WTC11 (cell line): ENCODE measurements around the gene ASTN1. TPM values are rescaled to one million over a fixed set of nuclear protein-coding genes. Genes with fewer than 3 reads are reported as not detected.

Experiments used
- ATAC-seq: fragments of 200-7000 bp; cut with Tn5 transposase; 2 replicates; pipeline ENCODE4 v1.10.0; 2021; ENCODE audit warnings: mild to moderate bottlenecking, moderate library complexity
- CTCF ChIA-PET: fragments of 300-600 bp; sonication (Branson Sonifier 250); formaldehyde crosslinking; loops from one replicate; lab custom pipeline; 2021; ENCODE audit warnings: antibody characterized with exemption; lab: Charles Lee
- POLR2A ChIA-PET: fragments of 350-600 bp; sonication (Branson Sonifier 250); formaldehyde crosslinking; loops from one replicate; lab custom pipeline; 2021; ENCODE audit warnings: antibody characterized with exemption; lab: Charles Lee
- DNase-seq: peaks from one replicate; pipeline ENCODE4 v3.0.0; 2021; ENCODE audit warnings: low spot score
- H3K27ac Mint-ChIP-seq: 2 replicates; pipeline ENCODE4 v1.8.0; 2021; ENCODE audit warnings: mixed read lengths
- H3K27me3 Mint-ChIP-seq: 2 replicates; pipeline ENCODE4 v1.8.0; 2021; ENCODE audit warnings: low read depth, mild to moderate bottlenecking, moderate library complexity, mixed read lengths
- H3K36me3 Mint-ChIP-seq: 2 replicates; pipeline ENCODE4 v1.8.0; 2021; ENCODE audit warnings: mixed read lengths
- H3K4me1 Mint-ChIP-seq: 2 replicates; pipeline ENCODE4 v1.8.0; 2022; ENCODE audit warnings: mixed read lengths
- H3K4me3 Mint-ChIP-seq: 2 replicates; pipeline ENCODE4 v1.8.0; 2021; ENCODE audit warnings: mild to moderate bottlenecking, moderate library complexity, mixed read lengths
- H3K9me3 Mint-ChIP-seq: 2 replicates; pipeline ENCODE4 v1.8.0; 2021; ENCODE audit warnings: mixed read lengths
- AFF4 ChIP-seq: sonication (generic); formaldehyde crosslinking; IDR thresholded peaks from 2 replicates; pipeline ENCODE4 v1.8.1; 2023; ENCODE audit warnings: mild to moderate bottlenecking, missing genetic modification reagents, borderline replicate concordance
- ARID4B ChIP-seq: sonication (generic); formaldehyde crosslinking; IDR thresholded peaks from 2 replicates; pipeline ENCODE4 v1.8.0; 2023; ENCODE audit warnings: missing genetic modification reagents, mild to moderate bottlenecking, borderline replicate concordance
- ATF1 ChIP-seq: sonication (generic); formaldehyde crosslinking; IDR thresholded peaks from 2 replicates; pipeline ENCODE4 v1.8.1; 2023; ENCODE audit warnings: mild to moderate bottlenecking, moderate library complexity, missing genetic modification reagents
- ESRRA ChIP-seq: sonication (generic); formaldehyde crosslinking; IDR thresholded peaks from 2 replicates; pipeline ENCODE4 v1.8.1; 2022; ENCODE audit warnings: mild to moderate bottlenecking, missing genetic modification reagents, borderline replicate concordance
- JAZF1 ChIP-seq: fragments of 250-450 bp; sonication (Bioruptor Pico); IDR thresholded peaks from 2 replicates; pipeline ENCODE4 v1.9.0; 2021; ENCODE audit warnings: moderate library complexity, mild to moderate bottlenecking, inconsistent platforms
- MAX ChIP-seq: sonication (generic); formaldehyde crosslinking; IDR thresholded peaks from 2 replicates; pipeline ENCODE4 v1.8.0; 2022; ENCODE audit warnings: mild to moderate bottlenecking, missing genetic modification reagents
- NFATC4 ChIP-seq: fragments of 250-450 bp; sonication (Bioruptor Pico); IDR thresholded peaks from 2 replicates; pipeline ENCODE4 v1.9.0; 2021; ENCODE audit warnings: mild to moderate bottlenecking
- RELA ChIP-seq: sonication (generic); formaldehyde crosslinking; IDR thresholded peaks from 2 replicates; pipeline ENCODE4 v1.8.1; 2022; ENCODE audit warnings: missing genetic modification reagents, mild to moderate bottlenecking, borderline replicate concordance
- SMAD3 ChIP-seq: sonication (generic); formaldehyde crosslinking; IDR thresholded peaks from 2 replicates; pipeline ENCODE4 v1.8.0; 2022; ENCODE audit warnings: missing genetic modification reagents, mild to moderate bottlenecking, borderline replicate concordance
- SMAD4 ChIP-seq: sonication (generic); formaldehyde crosslinking; IDR thresholded peaks from 2 replicates; pipeline ENCODE4 v1.8.0; 2022; ENCODE audit warnings: mild to moderate bottlenecking, missing genetic modification reagents
- SP1 ChIP-seq: sonication (generic); formaldehyde crosslinking; conservative IDR thresholded peaks from 2 replicates; pipeline ENCODE4 v1.8.1; 2022; ENCODE audit warnings: missing genetic modification reagents
- ZBTB43 ChIP-seq: sonication (generic); formaldehyde crosslinking; IDR thresholded peaks from 2 replicates; pipeline ENCODE4 v1.8.1; 2023; ENCODE audit warnings: mild to moderate bottlenecking, missing genetic modification reagents
- ZNF219 ChIP-seq: sonication (generic); formaldehyde crosslinking; IDR thresholded peaks from 2 replicates; pipeline ENCODE4 v1.8.0; 2023; ENCODE audit warnings: missing genetic modification reagents, mild to moderate bottlenecking, borderline replicate concordance
- total RNA-seq: library from RNA; stranded (reverse); gene quantifications from 3 replicates; pipeline ENCODE4 v1.2.3, GENCODE V29; 2021
- TF ChIP-seq, protein P1 (sequence below): fragments of 200-600 bp; IDR thresholded peaks from 2 replicates; pipeline ENCODE4 v1.8.0; 2022; ENCODE audit warnings: antibody characterized with exemption
- TF ChIP-seq, protein P2 (sequence below): fragments of 250-450 bp; sonication (Bioruptor Pico); IDR thresholded peaks from 2 replicates; pipeline ENCODE4 v2.1.2; 2022; ENCODE audit warnings: mild to moderate bottlenecking, moderate library complexity

The ASTN1 gene
- total RNA-seq, 1 experiment from 2014 or later, result 3.4 TPM

DNA sequence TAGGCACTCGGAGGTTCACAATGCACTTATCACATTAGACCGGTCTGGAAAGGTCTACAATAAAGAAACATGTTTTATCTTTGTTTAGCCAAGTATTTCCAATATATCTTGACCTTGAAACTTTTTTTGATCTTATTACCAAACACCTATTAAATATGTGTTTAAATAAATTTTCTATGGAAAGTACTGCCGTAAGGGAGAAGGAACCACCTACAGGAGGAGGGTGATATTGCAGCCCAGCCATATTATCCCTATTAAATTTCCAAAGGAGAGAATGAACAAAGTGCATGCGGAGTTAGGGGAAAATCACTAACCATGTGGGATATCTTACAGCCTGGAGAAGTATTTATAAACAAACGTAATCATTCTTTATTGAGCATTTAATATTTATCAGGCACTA is 20.7 kb upstream of the ASTN1 start:
- ATAC-seq (no peak), DNase-seq (peak; percentile 42)
- ChIA-PET CTCF (interaction anchor here (0.6 to 1.0 kb wide), 2 partner anchors 282 to 287 kb away, joined by 3 read pairs; no protein-coding TSS in a partner anchor), POLR2A (no interaction called here)
- peaks cover 12% of the 10 kb centered on the region for H3K4me1 Mint-ChIP-seq
- H3K36me3 Mint-ChIP-seq, result no peaks in the 10 kb centered on the region
- no peak overlapping the region for H3K4me3 Mint-ChIP-seq
- 0 out of 2 replicates have a peak, but pooled peaks cover 3% of the 10 kb centered on the region for H3K9me3 Mint-ChIP-seq
- peaks cover 21% of the 10 kb centered on the region for H3K27me3 Mint-ChIP-seq
- H3K27ac Mint-ChIP-seq, result no peak overlapping the region
- TF ChIP-seq ATF1, result no peak
- TF ChIP-seq, protein P1, sequence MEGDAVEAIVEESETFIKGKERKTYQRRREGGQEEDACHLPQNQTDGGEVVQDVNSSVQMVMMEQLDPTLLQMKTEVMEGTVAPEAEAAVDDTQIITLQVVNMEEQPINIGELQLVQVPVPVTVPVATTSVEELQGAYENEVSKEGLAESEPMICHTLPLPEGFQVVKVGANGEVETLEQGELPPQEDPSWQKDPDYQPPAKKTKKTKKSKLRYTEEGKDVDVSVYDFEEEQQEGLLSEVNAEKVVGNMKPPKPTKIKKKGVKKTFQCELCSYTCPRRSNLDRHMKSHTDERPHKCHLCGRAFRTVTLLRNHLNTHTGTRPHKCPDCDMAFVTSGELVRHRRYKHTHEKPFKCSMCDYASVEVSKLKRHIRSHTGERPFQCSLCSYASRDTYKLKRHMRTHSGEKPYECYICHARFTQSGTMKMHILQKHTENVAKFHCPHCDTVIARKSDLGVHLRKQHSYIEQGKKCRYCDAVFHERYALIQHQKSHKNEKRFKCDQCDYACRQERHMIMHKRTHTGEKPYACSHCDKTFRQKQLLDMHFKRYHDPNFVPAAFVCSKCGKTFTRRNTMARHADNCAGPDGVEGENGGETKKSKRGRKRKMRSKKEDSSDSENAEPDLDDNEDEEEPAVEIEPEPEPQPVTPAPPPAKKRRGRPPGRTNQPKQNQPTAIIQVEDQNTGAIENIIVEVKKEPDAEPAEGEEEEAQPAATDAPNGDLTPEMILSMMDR, result peak; percentile 77

DNA sequence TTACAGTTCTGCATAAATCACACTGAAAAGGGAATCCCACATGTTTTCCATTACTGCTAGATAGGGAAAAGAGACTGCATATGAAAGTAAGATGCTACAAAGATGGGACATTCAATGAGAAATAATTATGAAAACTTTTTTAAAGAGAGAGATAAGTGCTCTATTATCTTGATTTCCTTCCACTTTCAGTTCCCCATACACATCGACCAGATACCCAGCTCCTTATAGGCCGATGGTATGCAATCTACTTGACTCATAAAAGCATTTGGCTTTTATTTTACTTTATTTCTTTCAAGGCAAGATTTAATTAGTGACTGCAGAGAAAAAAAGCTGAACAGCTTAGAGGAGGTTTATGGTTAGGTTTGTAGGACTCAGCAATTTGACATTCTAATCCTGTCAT is 19.3 kb upstream of the ASTN1 start:
- Mint-ChIP-seq H3K4me1 (peaks cover 12% of the 10 kb centered on the region), H3K4me3 (no peak overlapping the region), H3K36me3 (no peaks in the 10 kb centered on the region), H3K9me3 (0 out of 2 replicates have a peak, but pooled peaks cover 3% of the 10 kb centered on the region), H3K27me3 (peaks cover 34% of the 10 kb centered on the region), H3K27ac (no peak overlapping the region)
- ATAC-seq (no peak), DNase-seq (no peak)
- CTCF ChIA-PET, result interaction anchor here (0.6 to 1.0 kb wide), 2 partner anchors 79 to 235 kb away, joined by 3 to 4 read pairs; no protein-coding TSS in a partner anchor
- POLR2A ChIA-PET, result no interaction called here
- no peak for TF ChIP-seq ZNF219 (CRISPR knock-in tag)
- no peak for TF ChIP-seq SP1
- no peak for TF ChIP-seq SMAD3
- TF ChIP-seq, protein P2, sequence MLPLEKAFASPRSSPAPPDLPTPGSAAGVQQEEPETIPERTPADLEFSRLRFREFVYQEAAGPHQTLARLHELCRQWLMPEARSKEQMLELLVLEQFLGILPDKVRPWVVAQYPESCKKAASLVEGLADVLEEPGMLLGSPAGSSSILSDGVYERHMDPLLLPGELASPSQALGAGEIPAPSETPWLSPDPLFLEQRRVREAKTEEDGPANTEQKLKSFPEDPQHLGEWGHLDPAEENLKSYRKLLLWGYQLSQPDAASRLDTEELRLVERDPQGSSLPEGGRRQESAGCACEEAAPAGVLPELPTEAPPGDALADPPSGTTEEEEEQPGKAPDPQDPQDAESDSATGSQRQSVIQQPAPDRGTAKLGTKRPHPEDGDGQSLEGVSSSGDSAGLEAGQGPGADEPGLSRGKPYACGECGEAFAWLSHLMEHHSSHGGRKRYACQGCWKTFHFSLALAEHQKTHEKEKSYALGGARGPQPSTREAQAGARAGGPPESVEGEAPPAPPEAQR (CRISPR knock-in tag), result no peak
- TF ChIP-seq ESRRA (CRISPR knock-in tag), result no peak
- TF ChIP-seq, protein P1, result no peak
- no peak for TF ChIP-seq ZBTB43 (CRISPR knock-in tag)
- TF ChIP-seq JAZF1 (CRISPR knock-in tag), result no peak
- TF ChIP-seq AFF4 (CRISPR knock-in tag), result no peak
- TF ChIP-seq ARID4B (CRISPR knock-in tag), result no peak
- no peak for TF ChIP-seq RELA
- no peak for TF ChIP-seq MAX (CRISPR knock-in tag)
- TF ChIP-seq SMAD4 (CRISPR knock-in tag), result no peak
- TF ChIP-seq NFATC4, result no peak
